ENCODE data around the gene HMGCR.
A peak's percentile ranks its signal among the peaks of the same experiment; 100 is the strongest.

Gene HMGCR

GRCh38 chr5:75362474-75362975 lies 25.5 kb downstream of the HMGCR start:
- no peak for TF ChIP-seq CTCF (IDR thresholded peaks at IDR 0.05; ENCODE audit: poor library complexity, severe bottlenecking)

DNA sequence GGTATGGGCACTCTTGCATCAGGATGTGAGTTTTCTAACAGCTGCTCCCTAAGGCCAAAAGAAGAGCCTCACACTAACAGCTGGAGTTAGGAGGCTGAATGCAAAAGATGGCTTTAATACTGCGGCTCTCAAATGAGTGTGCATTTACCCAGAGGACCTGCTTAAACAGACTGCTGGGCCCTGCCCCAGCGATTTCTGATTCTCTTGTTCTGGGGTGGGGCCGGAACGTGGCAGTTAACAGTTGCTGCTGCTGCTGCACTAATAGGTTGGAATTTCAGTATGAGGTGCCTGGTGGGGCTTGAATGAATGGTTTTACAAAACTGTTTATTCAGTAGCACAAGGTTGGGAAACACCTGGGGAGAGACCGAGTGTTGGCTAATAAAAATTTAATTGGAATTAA lies 26.1 kb downstream of the HMGCR start:
- peaks cover 51% of the 10 kb centered on the region for H3K36me3 ChIP-seq (ENCODE audit: low read depth)
- DNase-seq (ENCODE audit: low spot score) = no peak
- ATAC-seq (ENCODE audit: low read depth) = 0 out of 3 replicates have a peak, but pooled peaks have one; percentile 6

More at GRCh38 chr5:75362474-75362975, 25.5 kb downstream of the HMGCR start:
- Histone ChIP-seq H3K36me3 (ENCODE audit: low read depth) (peaks cover 57% of the 10 kb centered on the region), H3K27ac (ENCODE audit: poor library complexity, severe bottlenecking) (no peak overlapping the region), H3K9me3 (ENCODE audit: severe bottlenecking) (no peaks in the 10 kb centered on the region), H3K4me1 (ENCODE audit: insufficient read depth, poor library complexity, severe bottlenecking) (no peaks in the 10 kb centered on the region), H3K27me3 (ENCODE audit: insufficient read depth, poor library complexity, severe bottlenecking) (no peaks in the 10 kb centered on the region), H3K4me3 (ENCODE audit: severe bottlenecking) (no peak overlapping the region)
- DNase-seq (ENCODE audit: low spot score) (no peak), ATAC-seq (ENCODE audit: low read depth) (no peak)

GRCh38 chr5:75363726-75364495 lies 26.9 kb downstream of the HMGCR start:
- H3K4me1 ChIP-seq (ENCODE audit: insufficient read depth, poor library complexity, severe bottlenecking) = peaks cover 6% of the 10 kb centered on the region
- ATAC-seq (ENCODE audit: low read depth) (peak; percentile 13), DNase-seq (ENCODE audit: low spot score) (no peak)
- no peaks in the 10 kb centered on the region for H3K27me3 ChIP-seq (ENCODE audit: insufficient read depth, poor library complexity, severe bottlenecking)
- peaks cover 43% of the 10 kb centered on the region for H3K36me3 ChIP-seq (ENCODE audit: low read depth)
- TF ChIP-seq CTCF (IDR thresholded peaks at IDR 0.05; ENCODE audit: poor library complexity, severe bottlenecking) = no peak
- no peaks in the 10 kb centered on the region for H3K9me3 ChIP-seq (ENCODE audit: severe bottlenecking)
- H3K27ac ChIP-seq (ENCODE audit: poor library complexity, severe bottlenecking) = no peak overlapping the region
- H3K4me3 ChIP-seq (ENCODE audit: severe bottlenecking) = no peak overlapping the region

More for the DNA sequence above, 26.1 kb downstream of the HMGCR start:
- H3K4me3 ChIP-seq (ENCODE audit: severe bottlenecking) = no peak overlapping the region
- no peak overlapping the region for H3K27ac ChIP-seq (ENCODE audit: poor library complexity, severe bottlenecking)
- peaks cover 1% of the 10 kb centered on the region for H3K4me1 ChIP-seq (ENCODE audit: insufficient read depth, poor library complexity, severe bottlenecking)
- TF ChIP-seq CTCF (IDR thresholded peaks at IDR 0.05; ENCODE audit: poor library complexity, severe bottlenecking) = no peak
- no peaks in the 10 kb centered on the region for H3K9me3 ChIP-seq (ENCODE audit: severe bottlenecking)
- H3K27me3 ChIP-seq (ENCODE audit: insufficient read depth, poor library complexity, severe bottlenecking) = no peaks in the 10 kb centered on the region

DNA sequence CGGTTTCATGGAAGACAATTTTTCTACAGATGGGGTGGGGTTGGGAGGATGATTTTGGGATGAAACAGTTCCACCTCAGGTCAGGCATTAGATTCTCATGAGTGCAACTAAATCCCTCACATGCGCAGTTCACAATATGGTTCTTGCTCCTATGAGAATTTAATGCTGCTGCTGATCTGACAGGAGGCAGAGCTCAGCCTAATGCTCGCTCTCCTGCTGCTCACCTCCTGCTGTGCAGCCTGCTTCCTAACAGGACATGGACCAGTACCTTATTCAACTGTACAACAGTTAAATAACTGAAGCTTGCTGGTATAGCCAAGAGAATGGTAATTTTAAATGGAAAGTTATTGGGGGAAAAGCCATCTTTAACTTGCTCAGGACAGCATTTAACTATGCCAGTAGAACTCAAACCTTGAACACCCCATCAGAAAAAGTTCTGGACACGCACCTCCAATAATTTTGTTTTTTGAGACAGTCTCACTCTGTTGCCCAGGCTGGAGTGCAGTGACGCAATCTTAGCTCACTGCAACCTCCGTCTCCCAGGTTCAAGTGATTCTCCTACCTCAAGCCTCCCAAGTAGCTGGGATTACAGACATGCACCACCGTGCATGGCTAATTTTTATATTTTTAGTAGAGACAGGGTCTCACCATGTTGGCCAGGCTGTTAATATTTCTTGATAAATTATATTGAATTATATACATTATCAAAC lies 27.7 kb downstream of the HMGCR start:
- peaks cover 35% of the 10 kb centered on the region for H3K36me3 ChIP-seq (ENCODE audit: low read depth)

More for the DNA sequence above, 27.7 kb downstream of the HMGCR start:
- ATAC-seq (ENCODE audit: low read depth) (0 out of 3 replicates have a peak, but pooled peaks have one; percentile 4), DNase-seq (ENCODE audit: low spot score) (no peak)
- no peaks in the 10 kb centered on the region for H3K27me3 ChIP-seq (ENCODE audit: insufficient read depth, poor library complexity, severe bottlenecking)
- H3K9me3 ChIP-seq (ENCODE audit: severe bottlenecking) = no peaks in the 10 kb centered on the region
- peaks cover 6% of the 10 kb centered on the region for H3K4me1 ChIP-seq (ENCODE audit: insufficient read depth, poor library complexity, severe bottlenecking)
- H3K27ac ChIP-seq (ENCODE audit: poor library complexity, severe bottlenecking) = no peak overlapping the region
- no peak overlapping the region for H3K4me3 ChIP-seq (ENCODE audit: severe bottlenecking)
- no peak for TF ChIP-seq CTCF (IDR thresholded peaks at IDR 0.05; ENCODE audit: poor library complexity, severe bottlenecking)
